RWPE1 (cell line): Measurements from ENCODE around the gene CNBD2.

Experiments used
- CTCF ChIA-PET: fragments of 350-600 bp; sonication (Branson Sonifier 250); formaldehyde crosslinking; extraction: SDS; loops from one replicate; lab custom pipeline; 2021; lab: Yijun Ruan, JAX
- POLR2A ChIA-PET: fragments of 400-600 bp; formaldehyde crosslinking; extraction: SDS; loops from one replicate; lab custom pipeline; 2020; ENCODE audit warnings: antibody characterized with exemption; ENCODE audit not compliant: low non-redundant PET; lab: Yijun Ruan, JAX
- DNase-seq: peaks from one replicate; pipeline ENCODE4 v3.0.0; 2012; ENCODE audit warnings: low spot score
- H3K27ac ChIP-seq: fragments of 450-650 bp; 2 replicates; pipeline ENCODE4 v1.5.1; 2017
- TF ChIP-seq, protein P1 (sequence below): fragments of 450-650 bp; conservative IDR thresholded peaks from 2 replicates; pipeline ENCODE4 v1.5.1; 2017; ENCODE audit warnings: low read depth, mild to moderate bottlenecking

The CNBD2 gene

GRCh38 chr20:35967979-35968640, at the start of gene CNBD2:
Gene CNBD2, plus strand, starts transcription at chr20:35968590. Its CDS starts 173 bp downstream, at chr20:35968763.
- TF ChIP-seq, protein P1, sequence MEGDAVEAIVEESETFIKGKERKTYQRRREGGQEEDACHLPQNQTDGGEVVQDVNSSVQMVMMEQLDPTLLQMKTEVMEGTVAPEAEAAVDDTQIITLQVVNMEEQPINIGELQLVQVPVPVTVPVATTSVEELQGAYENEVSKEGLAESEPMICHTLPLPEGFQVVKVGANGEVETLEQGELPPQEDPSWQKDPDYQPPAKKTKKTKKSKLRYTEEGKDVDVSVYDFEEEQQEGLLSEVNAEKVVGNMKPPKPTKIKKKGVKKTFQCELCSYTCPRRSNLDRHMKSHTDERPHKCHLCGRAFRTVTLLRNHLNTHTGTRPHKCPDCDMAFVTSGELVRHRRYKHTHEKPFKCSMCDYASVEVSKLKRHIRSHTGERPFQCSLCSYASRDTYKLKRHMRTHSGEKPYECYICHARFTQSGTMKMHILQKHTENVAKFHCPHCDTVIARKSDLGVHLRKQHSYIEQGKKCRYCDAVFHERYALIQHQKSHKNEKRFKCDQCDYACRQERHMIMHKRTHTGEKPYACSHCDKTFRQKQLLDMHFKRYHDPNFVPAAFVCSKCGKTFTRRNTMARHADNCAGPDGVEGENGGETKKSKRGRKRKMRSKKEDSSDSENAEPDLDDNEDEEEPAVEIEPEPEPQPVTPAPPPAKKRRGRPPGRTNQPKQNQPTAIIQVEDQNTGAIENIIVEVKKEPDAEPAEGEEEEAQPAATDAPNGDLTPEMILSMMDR = no peak
- POLR2A ChIA-PET = interaction anchor here (1.0 kb wide), 1 partner anchor 14 kb away, joined by 4 read pairs; the partner anchor contains the start of gene SCAND1
- DNase-seq = no peak
- no peak within 1 kb of the TSS for H3K27ac ChIP-seq
- CTCF ChIA-PET = interaction anchor here (0.5 to 3.0 kb wide), 6 partner anchors 11 to 699 kb away, joined by 3 to 13 read pairs (median 4); partner anchors contain the start of gene SCAND1

DNA sequence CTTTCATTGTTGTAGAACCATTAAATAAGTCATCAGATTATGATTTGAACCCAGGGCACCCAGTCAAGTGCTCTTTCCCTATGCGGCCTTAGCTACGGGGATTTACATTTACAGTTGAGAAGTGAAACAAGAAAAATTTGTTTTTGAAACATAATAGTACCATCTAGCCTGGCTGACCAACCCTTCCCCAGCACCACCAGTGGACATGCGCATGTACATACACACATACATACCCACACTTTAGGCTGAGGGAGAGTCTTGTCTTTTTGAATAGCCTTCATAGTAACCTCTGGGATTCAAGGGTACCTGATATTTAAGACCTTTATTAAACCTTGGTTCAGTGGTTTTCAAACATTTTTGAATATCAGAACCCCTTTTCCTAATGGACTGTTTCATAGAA, 47.9 kb upstream of the CNBD2 start:
- H3K27ac ChIP-seq = no peak overlapping the region
- ChIA-PET CTCF (interaction anchor here (0.6 kb wide), 2 partner anchors 77 to 573 kb away, joined by 3 to 6 read pairs; no protein-coding TSS in a partner anchor), POLR2A (no interaction called here)
- no peak for DNase-seq
- TF ChIP-seq, protein P1 = no peak

DNA sequence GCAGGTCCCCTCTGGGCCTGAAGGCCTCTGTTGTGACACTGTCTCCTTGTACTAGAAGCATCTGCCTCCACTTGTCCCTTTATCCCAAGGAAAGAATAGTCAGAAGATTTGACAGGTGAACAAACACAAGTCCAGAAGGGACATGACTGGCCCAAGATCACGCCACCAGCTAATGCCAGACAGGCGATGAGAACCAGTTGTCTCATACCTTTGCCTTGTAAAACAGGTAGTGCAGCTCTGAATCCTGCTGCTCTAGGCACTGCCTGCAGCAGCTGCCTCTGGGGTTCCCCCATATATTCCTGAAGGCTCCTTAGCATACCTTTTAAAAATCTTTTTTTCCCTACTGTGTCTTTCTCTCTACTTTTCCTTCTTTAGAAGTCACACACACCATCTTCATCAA, 39.1 kb upstream of the CNBD2 start:
- TF ChIP-seq, protein P1 = no peak

DNA sequence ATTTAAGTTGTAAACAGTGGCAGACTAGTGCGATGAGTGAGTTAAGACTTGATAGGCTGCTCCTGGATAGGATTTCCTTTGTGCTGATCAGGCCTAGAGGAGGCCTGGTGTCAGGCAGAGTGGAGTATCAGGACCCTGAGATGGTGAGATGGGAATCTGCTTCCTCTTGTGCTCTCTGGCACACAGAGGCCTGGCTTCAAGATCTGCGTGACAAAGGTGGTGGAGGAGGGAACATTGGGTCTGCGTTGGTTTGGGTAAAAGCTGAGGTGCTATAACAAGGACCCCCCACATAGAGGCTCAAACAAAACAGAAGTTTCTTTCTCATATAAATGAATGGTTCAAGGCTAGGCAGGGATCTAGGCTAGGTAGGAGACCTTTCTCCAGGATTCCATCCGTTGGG, 34.3 kb upstream of the CNBD2 start:
- no peak overlapping the region for H3K27ac ChIP-seq
- TF ChIP-seq, protein P1 = no peak
- ChIA-PET CTCF (interaction anchor here (0.6 to 1.4 kb wide), 4 partner anchors 13 to 232 kb away, joined by 3 read pairs; no protein-coding TSS in a partner anchor), POLR2A (no interaction called here)
- DNase-seq = no peak

More for the DNA sequence above, 39.1 kb upstream of the CNBD2 start:
- no peak for DNase-seq
- CTCF ChIA-PET = interaction anchor here (1.5 kb wide), 1 partner anchor 26 kb away, joined by 3 read pairs; no protein-coding TSS in a partner anchor
- POLR2A ChIA-PET = no interaction called here
- no peak overlapping the region for H3K27ac ChIP-seq

- ChIA-PET POLR2A (interaction anchor here (1.2 kb wide), 1 partner anchor 16 kb away, joined by 3 read pairs; no protein-coding TSS in a partner anchor), CTCF (interaction anchor here (0.6 to 1.2 kb wide), 2 partner anchors 51 to 485 kb away, joined by 3 read pairs; no protein-coding TSS in a partner anchor)
- no peak for DNase-seq
- TF ChIP-seq, protein P1 = no peak
- H3K27ac ChIP-seq = no peak overlapping the region
Measured at GRCh38 chr20:35939264-35939663, 29.1 kb upstream of the CNBD2 start.

DNA sequence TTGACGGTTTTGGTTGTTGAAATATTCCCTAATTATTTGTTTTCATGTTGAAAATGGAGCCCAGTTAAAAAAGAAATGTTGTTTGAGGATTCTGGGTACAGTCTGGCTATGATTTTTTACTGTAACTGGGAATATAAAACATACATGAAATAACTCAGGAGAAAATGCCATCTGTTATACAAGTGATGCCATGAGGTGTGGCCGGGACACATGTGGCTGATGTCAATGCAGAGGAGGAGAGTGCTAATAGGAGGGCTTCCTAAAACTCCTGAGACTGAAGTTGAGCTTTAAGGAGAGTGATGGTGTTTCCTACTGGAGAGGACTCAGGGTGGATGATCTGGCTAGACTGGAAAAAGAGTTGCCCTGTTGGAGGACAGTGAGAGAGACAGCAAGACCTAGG, 26.8 kb upstream of the CNBD2 start:
- POLR2A ChIA-PET = no interaction called here
- TF ChIP-seq, protein P1 = no peak
- CTCF ChIA-PET = interaction anchor here (1.0 kb wide), 1 partner anchor 10 kb away, joined by 3 read pairs; no protein-coding TSS in a partner anchor
- no peak for DNase-seq
- H3K27ac ChIP-seq = no peak overlapping the region; the same call in 1 of the 2 replicates
